Progenitor cell of endocrine pancreas (in vitro differentiated cells): ENCODE measurements around the gene FZR1. TPM values are rescaled to one million over a fixed set of nuclear protein-coding genes. Genes with fewer than 3 reads are reported as not detected.

ENCODE experiments used
- DNase-seq: peaks from one replicate; pipeline ENCODE4 v3.0.0; 2021; ENCODE audit warnings: low spot score; ENCODE audit not compliant: unreplicated experiment
- H3K27ac Mint-ChIP-seq: 2 replicates; pipeline ENCODE4 v1.8.0; 2021; ENCODE audit warnings: mild to moderate bottlenecking, moderate library complexity, mixed read lengths
- H3K27me3 Mint-ChIP-seq: 2 replicates; pipeline ENCODE4 v1.8.0; 2021; ENCODE audit warnings: mixed read lengths
- H3K36me3 Mint-ChIP-seq: 2 replicates; pipeline ENCODE4 v1.8.0; 2022; ENCODE audit warnings: mixed read lengths; ENCODE audit not compliant: insufficient read depth
- H3K4me1 Mint-ChIP-seq: 2 replicates; pipeline ENCODE4 v1.8.0; 2021; ENCODE audit warnings: low read depth, mixed read lengths
- H3K4me3 Mint-ChIP-seq: 2 replicates; pipeline ENCODE4 v1.8.0; 2021; ENCODE audit warnings: low read depth, mild to moderate bottlenecking, moderate library complexity, mixed read lengths
- H3K9me3 Mint-ChIP-seq: 2 replicates; pipeline ENCODE4 v1.8.0; 2021; ENCODE audit warnings: low read depth, mixed read lengths
- total RNA-seq: library from RNA; stranded (reverse); gene quantifications from 2 replicates; pipeline ENCODE4 v1.2.1, GENCODE V29; 2021
- TF ChIP-seq, protein P1 (sequence below): fragments of 200-600 bp; sonication (generic); IDR thresholded peaks from one replicate; pipeline ENCODE4 v1.5.0; 2021; ENCODE audit warnings: antibody characterized with exemption, mild to moderate bottlenecking; ENCODE audit not compliant: unreplicated experiment

Gene FZR1
- total RNA-seq, 1 donor from 2014 or later, result 70.5 TPM

DNA sequence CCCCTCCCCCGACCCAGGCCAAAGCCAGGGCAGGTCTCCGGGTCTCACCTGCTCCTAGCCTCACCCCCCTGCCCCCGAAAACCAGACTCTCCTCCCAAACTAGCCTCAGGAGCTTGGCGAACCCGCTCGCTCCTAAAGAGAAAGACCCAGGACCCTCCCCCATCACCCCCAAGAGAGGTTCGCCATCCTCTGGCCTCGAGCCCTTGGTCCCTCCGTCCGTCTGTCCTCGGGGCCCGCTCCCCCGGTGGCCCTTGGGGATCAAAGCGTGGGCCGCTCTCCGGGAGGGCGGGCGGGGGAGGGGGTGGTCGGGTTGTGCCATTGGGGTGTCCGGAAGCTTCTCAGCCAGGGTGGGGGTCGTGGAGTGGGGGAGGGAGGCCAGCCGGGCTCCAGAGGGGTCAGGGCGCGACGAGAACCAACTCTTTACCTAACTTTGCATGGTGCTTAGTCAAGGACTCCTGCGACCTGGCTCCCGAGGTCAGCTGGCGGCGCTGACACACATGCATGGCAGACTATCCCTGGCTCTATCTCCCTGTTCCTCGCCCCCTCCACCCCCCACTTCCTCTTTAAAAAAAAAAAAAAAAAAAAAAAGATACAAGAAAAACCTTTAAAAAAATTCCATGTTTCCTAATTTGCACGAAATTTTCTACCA, 41.4 kb upstream of the FZR1 start:
- no peak for DNase-seq
- peaks cover 49% of the 10 kb centered on the region for H3K27me3 Mint-ChIP-seq
- no peak overlapping the region for H3K4me3 Mint-ChIP-seq
- TF ChIP-seq, protein P1, sequence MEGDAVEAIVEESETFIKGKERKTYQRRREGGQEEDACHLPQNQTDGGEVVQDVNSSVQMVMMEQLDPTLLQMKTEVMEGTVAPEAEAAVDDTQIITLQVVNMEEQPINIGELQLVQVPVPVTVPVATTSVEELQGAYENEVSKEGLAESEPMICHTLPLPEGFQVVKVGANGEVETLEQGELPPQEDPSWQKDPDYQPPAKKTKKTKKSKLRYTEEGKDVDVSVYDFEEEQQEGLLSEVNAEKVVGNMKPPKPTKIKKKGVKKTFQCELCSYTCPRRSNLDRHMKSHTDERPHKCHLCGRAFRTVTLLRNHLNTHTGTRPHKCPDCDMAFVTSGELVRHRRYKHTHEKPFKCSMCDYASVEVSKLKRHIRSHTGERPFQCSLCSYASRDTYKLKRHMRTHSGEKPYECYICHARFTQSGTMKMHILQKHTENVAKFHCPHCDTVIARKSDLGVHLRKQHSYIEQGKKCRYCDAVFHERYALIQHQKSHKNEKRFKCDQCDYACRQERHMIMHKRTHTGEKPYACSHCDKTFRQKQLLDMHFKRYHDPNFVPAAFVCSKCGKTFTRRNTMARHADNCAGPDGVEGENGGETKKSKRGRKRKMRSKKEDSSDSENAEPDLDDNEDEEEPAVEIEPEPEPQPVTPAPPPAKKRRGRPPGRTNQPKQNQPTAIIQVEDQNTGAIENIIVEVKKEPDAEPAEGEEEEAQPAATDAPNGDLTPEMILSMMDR, result no peak
- H3K9me3 Mint-ChIP-seq, result peaks cover 3% of the 10 kb centered on the region
- H3K4me1 Mint-ChIP-seq, result peaks cover 3% of the 10 kb centered on the region
- H3K27ac Mint-ChIP-seq, result no peak overlapping the region
- no peaks in the 10 kb centered on the region for H3K36me3 Mint-ChIP-seq

DNA sequence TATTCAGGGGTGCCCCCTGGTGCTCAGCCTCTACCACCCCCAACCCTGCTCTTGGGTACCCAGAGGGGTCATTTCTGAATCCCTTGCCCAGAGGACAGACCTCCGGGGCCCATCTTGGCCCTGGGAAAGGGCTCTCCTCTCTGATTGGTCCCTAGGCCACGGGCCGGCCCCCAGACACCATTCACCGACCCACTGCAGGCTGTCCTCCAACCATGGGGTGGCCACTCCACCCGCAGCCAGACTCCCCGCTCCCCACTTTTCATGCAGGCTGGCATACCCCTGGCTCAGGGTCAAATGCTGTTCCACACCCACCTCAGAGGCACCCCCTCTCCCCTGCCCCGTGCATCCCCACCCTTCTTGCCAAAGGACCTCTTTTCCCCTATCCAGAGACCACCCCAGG, 40.6 kb upstream of the FZR1 start:
- Mint-ChIP-seq H3K27me3 (peaks cover 53% of the 10 kb centered on the region), H3K9me3 (peaks cover 3% of the 10 kb centered on the region), H3K36me3 (no peaks in the 10 kb centered on the region), H3K4me3 (no peak overlapping the region), H3K4me1 (peaks cover 3% of the 10 kb centered on the region), H3K27ac (no peak overlapping the region)
- TF ChIP-seq, protein P1, result no peak
- DNase-seq, result no peak

DNA sequence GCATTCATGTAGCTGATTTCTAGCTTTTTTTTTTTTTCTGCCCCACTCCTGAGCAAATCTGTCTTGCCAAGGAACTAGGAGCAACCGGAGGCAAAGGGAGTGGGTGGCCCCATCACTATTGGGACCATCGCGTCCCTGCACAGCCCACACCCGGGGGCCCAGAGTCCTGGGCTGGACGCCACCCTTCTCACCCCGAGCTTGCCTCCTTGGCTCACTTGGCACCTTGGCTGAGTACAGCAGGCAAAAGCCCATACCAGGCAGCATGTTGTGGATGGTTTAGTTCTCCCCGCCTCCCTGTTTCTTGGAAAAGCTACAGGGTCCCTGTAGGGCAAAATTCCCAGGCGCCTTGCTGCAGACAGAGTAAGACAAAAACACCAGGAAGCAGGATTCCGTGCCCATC, 39.5 kb upstream of the FZR1 start:
- TF ChIP-seq, protein P1, result no peak
- H3K36me3 Mint-ChIP-seq, result no peaks in the 10 kb centered on the region
- H3K4me3 Mint-ChIP-seq, result no peak overlapping the region
- DNase-seq, result no peak
- peaks cover 3% of the 10 kb centered on the region for H3K9me3 Mint-ChIP-seq
- H3K27me3 Mint-ChIP-seq, result peaks cover 56% of the 10 kb centered on the region
- H3K4me1 Mint-ChIP-seq, result peaks cover 3% of the 10 kb centered on the region
- H3K27ac Mint-ChIP-seq, result no peak overlapping the region

DNA sequence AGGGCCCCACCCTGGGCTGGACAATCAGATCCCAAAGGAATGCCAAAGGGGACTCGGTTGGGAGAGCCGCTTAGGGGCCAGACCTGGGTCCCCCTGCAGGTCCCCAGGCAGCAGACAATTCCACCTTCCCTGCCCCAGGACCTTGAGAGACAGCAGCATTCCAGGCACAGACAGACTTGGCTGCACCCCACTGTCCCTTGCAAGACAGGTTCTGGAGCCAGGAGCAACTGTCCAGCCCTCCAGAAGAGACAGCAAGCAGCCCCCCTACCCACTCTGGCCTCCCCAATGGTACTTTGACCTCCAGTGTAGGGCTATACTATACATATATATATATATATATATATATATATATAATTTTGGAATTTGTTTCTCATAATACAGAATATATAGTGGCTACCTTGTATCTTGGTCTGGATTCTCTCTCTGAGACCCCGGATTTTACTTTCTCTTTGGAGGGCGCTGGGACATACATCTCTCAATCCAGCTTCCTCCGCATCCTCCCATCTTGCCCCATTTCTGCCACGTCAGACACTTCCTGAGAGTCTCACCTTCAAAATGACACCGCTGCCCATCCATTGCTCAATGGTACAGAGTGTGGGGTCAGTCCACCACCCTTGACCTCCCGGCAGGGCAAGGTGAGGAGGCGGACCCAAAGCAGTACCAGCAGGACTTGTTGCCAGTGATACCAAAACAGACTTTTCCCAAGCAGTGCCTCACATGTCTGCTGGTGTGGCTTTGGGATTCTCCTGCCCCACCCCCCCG, 38.5 kb upstream of the FZR1 start:
- no peak for DNase-seq
- H3K27me3 Mint-ChIP-seq, result peaks cover 52% of the 10 kb centered on the region

DNA sequence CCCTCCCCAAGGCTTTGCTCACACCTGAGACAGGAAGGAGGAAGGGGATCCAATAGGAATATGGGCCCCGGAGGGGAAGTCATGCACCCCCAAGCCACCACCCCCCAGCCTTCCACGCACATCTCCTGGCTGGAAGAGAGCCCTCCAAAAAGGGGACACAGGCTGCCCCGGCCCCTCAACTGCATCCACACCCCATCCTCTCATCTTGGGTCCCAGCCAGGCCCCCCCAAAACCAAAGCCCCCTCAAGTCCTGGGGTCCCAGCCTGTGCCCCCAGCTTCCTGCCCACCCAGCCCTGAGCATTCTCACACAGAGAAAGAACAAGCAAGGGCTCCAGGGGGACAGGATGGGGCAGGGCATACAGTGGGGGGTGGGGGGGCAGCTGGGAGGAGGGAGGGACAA, 37.9 kb upstream of the FZR1 start:
- DNase-seq, result no peak

More for the DNA sequence above, 38.5 kb upstream of the FZR1 start:
- H3K36me3 Mint-ChIP-seq, result no peaks in the 10 kb centered on the region
- peaks cover 3% of the 10 kb centered on the region for H3K4me1 Mint-ChIP-seq
- H3K4me3 Mint-ChIP-seq, result no peak overlapping the region
- TF ChIP-seq, protein P1, result no peak
- H3K9me3 Mint-ChIP-seq, result peaks cover 3% of the 10 kb centered on the region
- no peak overlapping the region for H3K27ac Mint-ChIP-seq

More for the DNA sequence above, 37.9 kb upstream of the FZR1 start:
- H3K27ac Mint-ChIP-seq, result no peak overlapping the region
- TF ChIP-seq, protein P1, result no peak
- peaks cover 2% of the 10 kb centered on the region for H3K4me1 Mint-ChIP-seq
- no peak overlapping the region for H3K4me3 Mint-ChIP-seq
- no peaks in the 10 kb centered on the region for H3K36me3 Mint-ChIP-seq
- peaks cover 48% of the 10 kb centered on the region for H3K27me3 Mint-ChIP-seq
- peaks cover 3% of the 10 kb centered on the region for H3K9me3 Mint-ChIP-seq
